Breast epithelium (tissue), 4 donors: ENCODE data around the gene RFX4. TPM values are rescaled to one million over a fixed set of nuclear protein-coding genes. Genes with fewer than 3 reads are reported as not detected.

Experiments
- DNase-seq, 2 donors: peaks; one replicate each; pipeline ENCODE4 v3.0.0-alpha.2; 2019; ENCODE audit warnings: low spot score in 2 of 2
- H3K27ac ChIP-seq, 2 donors: fragments of 200-600 bp; sonication (generic) in 1 of 2; one replicate each; pipeline ENCODE4 v1.5.1; 2016 to 2019; ENCODE audit warnings: mild to moderate bottlenecking in 1 of 2
- H3K27me3 ChIP-seq, 2 donors: fragments of 200-600 bp; sonication (generic) in 1 of 2; one replicate each; pipeline versions ENCODE4 v1.5.1 to v1.6.0; 2017 to 2019; ENCODE audit warnings: control low read depth in 1 of 2, mild to moderate bottlenecking in 1 of 2
- H3K36me3 ChIP-seq: fragments of 200-600 bp; one replicate; pipeline ENCODE4 v1.5.1; 2019
- H3K4me1 ChIP-seq, 2 donors: fragments of 200-600 bp; sonication (generic); one replicate each; pipeline ENCODE4 v1.5.1; 2016 to 2019; ENCODE audit warnings: control low read depth in 1 of 2
- H3K4me3 ChIP-seq, 3 donors: fragments of 200-600 bp; sonication (generic); 1 replicate in 2 of 3; 2 replicates in 1 of 3; pipeline ENCODE4 v1.5.1; 2016 to 2019; ENCODE audit warnings: mild to moderate bottlenecking in 3 of 3, moderate library complexity in 2 of 3
- H3K9me3 ChIP-seq, 2 donors: fragments of 200-600 bp; sonication (generic) in 1 of 2; one replicate each; pipeline ENCODE4 v1.5.1; 2016 to 2019; ENCODE audit warnings: control low read depth in 1 of 2
- CTCF ChIP-seq, 3 donors: fragments of 450-650 bp; IDR thresholded peaks; one replicate each; pipeline ENCODE4 v1.5.1; 2016 to 2017; ENCODE audit warnings: antibody characterized with exemption in 3 of 3, mild to moderate bottlenecking in 3 of 3, moderate library complexity in 3 of 3
- POLR2A ChIP-seq: fragments of 450-650 bp; IDR thresholded peaks from one replicate; pipeline ENCODE4 v1.6.1; 2016; ENCODE audit warnings: antibody characterized with exemption, mild to moderate bottlenecking, moderate library complexity
- POLR2AphosphoS5 ChIP-seq, 3 donors: sonication (generic); formaldehyde crosslinking; IDR thresholded peaks; one replicate each; pipeline ENCODE4 v1.6.1; 2017; ENCODE audit warnings: antibody characterized with exemption in 3 of 3
- intact Hi-C: fragments of 100-400 bp; cut with DNase I; formaldehyde crosslinking; loops from one replicate; pipeline ENCODE4 v1.15.1; 2023; ENCODE audit warnings: low total_unique reads
- total RNA-seq, 3 donors: library from RNA; depleted of rRNA; stranded (reverse); fragments of >200 nt; gene quantifications; one replicate each; pipeline ENCODE4 v1.1.0, GENCODE V29; 2016

The RFX4 gene
- total RNA-seq, 3 donors from 2014 or later, result 0.64 TPM; not detected in 2

GRCh38 chr12:106692896-106693820 lies 110.4 kb downstream of the RFX4 start:
- H3K4me1 ChIP-seq, result no peaks in the 10 kb centered on the region
- TF ChIP-seq CTCF (IDR thresholded peaks at IDR 0.05) (no peak), POLR2AphosphoS5 (IDR thresholded peaks at IDR 0.05) (no peak), POLR2A (no peak)
- no peak overlapping the region for H3K27ac ChIP-seq
- no peak overlapping the region for H3K4me3 ChIP-seq
- no peaks in the 10 kb centered on the region for H3K36me3 ChIP-seq
- peaks cover 0 to 3% of the 10 kb centered on the region in 2 donors for H3K9me3 ChIP-seq
- H3K27me3 ChIP-seq, result no peaks in the 10 kb centered on the region
- intact Hi-C loops, result no loop called here
- DNase-seq, result no peak

GRCh38 chr12:106696071-106696470 lies 113.3 kb downstream of the RFX4 start:
- H3K27me3 ChIP-seq, result no peaks in the 10 kb centered on the region
- no peak for DNase-seq
- TF ChIP-seq CTCF (IDR thresholded peaks at IDR 0.05) (no peak), POLR2A (no peak), POLR2AphosphoS5 (IDR thresholded peaks at IDR 0.05) (no peak)
- no peak overlapping the region for H3K4me3 ChIP-seq
- no peaks in the 10 kb centered on the region for H3K4me1 ChIP-seq
- H3K27ac ChIP-seq, result no peak overlapping the region
- H3K36me3 ChIP-seq, result no peaks in the 10 kb centered on the region
- peaks cover 0 to 14% of the 10 kb centered on the region in 2 donors for H3K9me3 ChIP-seq
- intact Hi-C loops, result no loop called here

- no peak for DNase-seq
- Histone ChIP-seq H3K9me3 (peaks cover 0 to 21% of the 10 kb centered on the region in 2 donors), H3K27me3 (no peaks in the 10 kb centered on the region), H3K36me3 (no peaks in the 10 kb centered on the region), H3K4me3 (no peak overlapping the region), H3K4me1 (no peaks in the 10 kb centered on the region), H3K27ac (no peak overlapping the region)
- no peak for TF ChIP-seq POLR2A
- no peak for TF ChIP-seq POLR2AphosphoS5 (IDR thresholded peaks at IDR 0.05)
- no peak for TF ChIP-seq CTCF (IDR thresholded peaks at IDR 0.05)
- intact Hi-C loops, result no loop called here
Observed at GRCh38 chr12:106696681-106697417, 114.0 kb downstream of the RFX4 start.

GRCh38 chr12:106704081-106704480 lies 121.3 kb downstream of the RFX4 start:
- H3K27ac ChIP-seq, result no peak overlapping the region
- TF ChIP-seq POLR2A, result no peak
- no peak for TF ChIP-seq POLR2AphosphoS5 (IDR thresholded peaks at IDR 0.05)
- no peak for TF ChIP-seq CTCF (IDR thresholded peaks at IDR 0.05)
- H3K9me3 ChIP-seq, result peaks cover 0 to 21% of the 10 kb centered on the region in 2 donors
- H3K36me3 ChIP-seq, result no peaks in the 10 kb centered on the region
- intact Hi-C loops, result no loop called here
- H3K4me1 ChIP-seq, result no peaks in the 10 kb centered on the region
- no peak for DNase-seq
- H3K27me3 ChIP-seq, result no peaks in the 10 kb centered on the region
- H3K4me3 ChIP-seq, result no peak overlapping the region

- Histone ChIP-seq H3K27ac (no peak overlapping the region), H3K9me3 (peaks cover 0 to 19% of the 10 kb centered on the region in 2 donors), H3K36me3 (no peaks in the 10 kb centered on the region), H3K27me3 (no peaks in the 10 kb centered on the region), H3K4me3 (no peak overlapping the region), H3K4me1 (no peaks in the 10 kb centered on the region)
- intact Hi-C loops, result no loop called here
- TF ChIP-seq CTCF (IDR thresholded peaks at IDR 0.05) (no peak), POLR2A (no peak), POLR2AphosphoS5 (IDR thresholded peaks at IDR 0.05) (no peak)
- DNase-seq, result no peak
Observed at GRCh38 chr12:106705971-106706370, 123.2 kb downstream of the RFX4 start.
